A549 (cell line): ENCODE results near the gene SLC9A9.

Source experiments
- CEBPB ChIP-seq, 2 experiments: fragments of >200 bp in 1 of 2; sonication (Bioruptor Twin) in 1 of 2; formaldehyde crosslinking in 1 of 2; IDR thresholded peaks; 2 replicates each; pipeline ENCODE4 v1.6.1; 2012 to 2016
- EHMT2 ChIP-seq: fragments of 200-600 bp; sonication (generic); IDR thresholded peaks from 2 replicates; pipeline ENCODE4 v1.6.1; 2016; ENCODE audit warnings: antibody characterized with exemption, low read depth, mild to moderate bottlenecking, moderate library complexity
- EP300 ChIP-seq, 2 experiments: fragments of >200 bp; sonication (Bioruptor Twin); formaldehyde crosslinking; IDR thresholded peaks; 2 replicates in 1 of 2; 3 replicates in 1 of 2; pipeline ENCODE4 v1.6.1; 2016 to 2017
- HDAC2 ChIP-seq: fragments of 200-600 bp; sonication (generic); IDR thresholded peaks from 2 replicates; pipeline ENCODE4 v1.6.1; 2016
- JUNB ChIP-seq: fragments of >200 bp; sonication (Bioruptor Twin); formaldehyde crosslinking; IDR thresholded peaks from 2 replicates; pipeline ENCODE4 v1.6.1; 2016
- NFE2L2 ChIP-seq: fragments of 150-350 bp; conservative IDR thresholded peaks from 2 replicates; pipeline ENCODE4 v1.6.1; 2014; ENCODE audit warnings: low read length
- POLR2A ChIP-seq: IDR thresholded peaks from 2 replicates; pipeline ENCODE4 v1.6.1; 2012; ENCODE audit warnings: mild to moderate bottlenecking, low read length
- RAD21 ChIP-seq, 2 experiments: fragments of >200 bp in 1 of 2; sonication (Bioruptor Twin) in 1 of 2; formaldehyde crosslinking in 1 of 2; IDR thresholded peaks in 1 of 2; conservative IDR thresholded peaks in 1 of 2; 2 replicates in 1 of 2; 3 replicates in 1 of 2; pipeline ENCODE4 v1.6.1; 2012 to 2018; ENCODE audit warnings: inconsistent platforms in 1 of 2
- ZFP36 ChIP-seq: fragments of 450-650 bp; IDR thresholded peaks from 2 replicates; pipeline ENCODE4 v1.6.1; 2014; ENCODE audit warnings: borderline replicate concordance; ENCODE audit not compliant: partially characterized antibody
- TF ChIP-seq, protein P1 (sequence below): fragments of >200 bp; sonication (Bioruptor Twin); formaldehyde crosslinking; IDR thresholded peaks from 3 replicates; pipeline ENCODE4 v1.5.1; 2016

DNA sequence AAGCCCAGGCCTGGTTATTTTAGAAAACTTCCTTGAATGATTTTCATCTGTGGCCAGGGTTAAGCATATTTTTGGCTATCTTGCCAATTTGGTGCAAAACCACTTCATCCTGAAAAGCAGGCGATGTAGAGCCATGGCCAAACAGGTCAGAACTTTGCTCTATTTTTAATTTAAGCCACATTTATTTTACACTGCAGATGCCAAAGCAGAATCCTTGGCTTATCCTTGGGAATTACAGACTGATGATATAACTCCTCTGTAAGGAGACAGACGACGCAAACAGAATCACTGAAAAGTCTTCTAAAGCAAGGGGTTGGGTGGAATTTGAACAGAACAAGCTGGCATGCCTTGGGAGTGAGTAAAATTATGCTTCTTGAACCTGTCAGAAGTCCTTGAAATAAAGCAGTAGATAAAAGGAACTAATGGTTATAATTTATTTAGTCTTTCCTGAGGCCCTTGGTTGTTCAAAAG is 606.8 kb downstream of the SLC9A9 start:
- TF ChIP-seq POLR2A (no peak), NFE2L2 (no peak), CEBPB (IDR thresholded peaks at IDR 0.05) (no peak), RAD21 (conservative IDR thresholded peaks at IDR 0.05 in 1 of 2, IDR thresholded peaks at IDR 0.05 in 1 of 2) (no peak), EHMT2 (no peak), HDAC2 (no peak), ZFP36 (no peak), JUNB (no peak), EP300 (IDR thresholded peaks at IDR 0.05) (no peak)
- TF ChIP-seq, protein P1, sequence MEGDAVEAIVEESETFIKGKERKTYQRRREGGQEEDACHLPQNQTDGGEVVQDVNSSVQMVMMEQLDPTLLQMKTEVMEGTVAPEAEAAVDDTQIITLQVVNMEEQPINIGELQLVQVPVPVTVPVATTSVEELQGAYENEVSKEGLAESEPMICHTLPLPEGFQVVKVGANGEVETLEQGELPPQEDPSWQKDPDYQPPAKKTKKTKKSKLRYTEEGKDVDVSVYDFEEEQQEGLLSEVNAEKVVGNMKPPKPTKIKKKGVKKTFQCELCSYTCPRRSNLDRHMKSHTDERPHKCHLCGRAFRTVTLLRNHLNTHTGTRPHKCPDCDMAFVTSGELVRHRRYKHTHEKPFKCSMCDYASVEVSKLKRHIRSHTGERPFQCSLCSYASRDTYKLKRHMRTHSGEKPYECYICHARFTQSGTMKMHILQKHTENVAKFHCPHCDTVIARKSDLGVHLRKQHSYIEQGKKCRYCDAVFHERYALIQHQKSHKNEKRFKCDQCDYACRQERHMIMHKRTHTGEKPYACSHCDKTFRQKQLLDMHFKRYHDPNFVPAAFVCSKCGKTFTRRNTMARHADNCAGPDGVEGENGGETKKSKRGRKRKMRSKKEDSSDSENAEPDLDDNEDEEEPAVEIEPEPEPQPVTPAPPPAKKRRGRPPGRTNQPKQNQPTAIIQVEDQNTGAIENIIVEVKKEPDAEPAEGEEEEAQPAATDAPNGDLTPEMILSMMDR = no peak
